GM19397 (cell line): ENCODE data around the gene COP1.
"Not testable (repeated sequence)": the region's sequence is repeated elsewhere in the genome, so short reads cannot be mapped to it uniquely, and the experiment has no call there.

Experiments used
- ATAC-seq: cut with Tn5 transposase; IDR thresholded peaks from one replicate; pipeline ENCODE4 v1.9.1; 2021; ENCODE audit warnings: mild to moderate bottlenecking, moderate library complexity; ENCODE audit not compliant: unreplicated experiment

Gene COP1

GRCh38 chr1:176141449-176141848, 65.6 kb downstream of the COP1 start:
- ATAC-seq: no peak

- no peak for ATAC-seq
Measured at GRCh38 chr1:176136891-176137290, 70.2 kb downstream of the COP1 start.

GRCh38 chr1:176134666-176135065, 72.4 kb downstream of the COP1 start:
- no peak for ATAC-seq

- ATAC-seq: no peak
Measured at GRCh38 chr1:176122282-176122681, 84.8 kb downstream of the COP1 start.

GRCh38 chr1:176119549-176119948, 87.5 kb downstream of the COP1 start:
- no peak for ATAC-seq

GRCh38 chr1:176118985-176119384, 88.1 kb downstream of the COP1 start:
- ATAC-seq: no peak

- ATAC-seq: no peak
Measured at GRCh38 chr1:176111835-176112234, 95.3 kb downstream of the COP1 start.

GRCh38 chr1:176110203-176110602, 96.9 kb downstream of the COP1 start:
- ATAC-seq: no peak

- ATAC-seq: no peak
Measured at GRCh38 chr1:176102768-176103350, 104.2 kb downstream of the COP1 start.

GRCh38 chr1:176101951-176102642, 105.0 kb downstream of the COP1 start:
- ATAC-seq: no peak

GRCh38 chr1:176098560-176098959, 108.5 kb downstream of the COP1 start:
- no peak for ATAC-seq

- ATAC-seq: no peak
Measured at GRCh38 chr1:176096015-176096414, 111.1 kb downstream of the COP1 start.

- no peak for ATAC-seq
Measured at GRCh38 chr1:176090766-176091165, 116.3 kb downstream of the COP1 start.

- ATAC-seq: not testable (repeated sequence)
Measured at GRCh38 chr1:176087746-176088145, 119.3 kb downstream of the COP1 start.

- ATAC-seq: no peak
Measured at GRCh38 chr1:176073524-176074157, 133.4 kb downstream of the COP1 start.

- no peak for ATAC-seq
Measured at GRCh38 chr1:176068901-176069300, 138.2 kb downstream of the COP1 start.

GRCh38 chr1:176068256-176068655, 138.8 kb downstream of the COP1 start:
- no peak for ATAC-seq

- no peak for ATAC-seq
Measured at GRCh38 chr1:176066709-176067108, 140.4 kb downstream of the COP1 start.

GRCh38 chr1:176058686-176059085, 148.4 kb downstream of the COP1 start:
- no peak for ATAC-seq

- ATAC-seq: no peak
Measured at GRCh38 chr1:176056312-176056711, 150.8 kb downstream of the COP1 start.

GRCh38 chr1:176055398-176055797, 151.7 kb downstream of the COP1 start:
- ATAC-seq: no peak

- ATAC-seq: no peak
Measured at GRCh38 chr1:176051902-176052518, 155.1 kb downstream of the COP1 start.
